Inflammatory macrophage treated with lipopolysaccharide for 1 hour (primary cell): ENCODE results near the gene PPP1R14C.

Source experiments
- DNase-seq, 2 donors: peaks; one replicate each; pipeline ENCODE4 v3.0.0-alpha.2; 2020 to 2022

PPP1R14C gene

DNA sequence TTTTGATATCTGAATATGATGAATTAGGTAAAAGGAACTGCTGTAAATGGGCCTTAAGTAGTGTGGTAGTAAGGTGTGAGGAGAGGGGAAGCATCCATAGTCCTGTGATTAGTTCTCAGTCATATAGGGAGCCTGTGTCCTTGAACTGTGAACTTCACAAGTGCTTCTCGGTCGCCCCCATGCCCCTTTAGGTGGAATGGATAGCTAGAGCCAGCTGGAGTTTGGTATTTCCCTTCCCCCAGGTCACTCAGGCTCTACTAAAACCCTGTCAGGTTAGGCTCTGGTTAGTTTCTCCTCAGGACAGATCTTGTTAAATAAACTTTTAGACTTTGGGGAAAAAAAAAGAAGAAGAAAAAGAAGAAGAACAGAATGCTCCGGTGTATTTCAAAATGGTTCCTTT lies 82.0 kb downstream of the PPP1R14C start:
- DNase-seq = no peak

DNA sequence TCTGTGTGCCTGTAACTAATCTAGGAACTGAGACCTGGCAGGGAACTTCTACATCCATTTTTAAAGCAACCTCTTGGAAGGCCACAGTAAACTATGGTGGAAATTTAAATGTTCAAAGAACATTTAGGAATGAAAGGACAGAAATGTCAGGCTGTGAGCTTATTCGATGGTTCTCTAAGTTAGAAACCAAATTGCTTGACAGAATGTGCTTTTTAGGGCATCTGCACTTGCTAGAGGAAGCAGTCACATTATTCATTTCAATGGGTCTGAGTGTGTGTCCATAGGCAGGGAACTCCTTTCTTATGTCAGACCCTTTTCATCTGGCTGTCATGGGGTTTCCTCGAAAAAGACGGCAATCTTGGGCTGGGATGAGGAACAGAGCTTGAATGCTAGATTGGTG lies 84.4 kb downstream of the PPP1R14C start:
- peak; percentile 12 to 24 for DNase-seq

DNA sequence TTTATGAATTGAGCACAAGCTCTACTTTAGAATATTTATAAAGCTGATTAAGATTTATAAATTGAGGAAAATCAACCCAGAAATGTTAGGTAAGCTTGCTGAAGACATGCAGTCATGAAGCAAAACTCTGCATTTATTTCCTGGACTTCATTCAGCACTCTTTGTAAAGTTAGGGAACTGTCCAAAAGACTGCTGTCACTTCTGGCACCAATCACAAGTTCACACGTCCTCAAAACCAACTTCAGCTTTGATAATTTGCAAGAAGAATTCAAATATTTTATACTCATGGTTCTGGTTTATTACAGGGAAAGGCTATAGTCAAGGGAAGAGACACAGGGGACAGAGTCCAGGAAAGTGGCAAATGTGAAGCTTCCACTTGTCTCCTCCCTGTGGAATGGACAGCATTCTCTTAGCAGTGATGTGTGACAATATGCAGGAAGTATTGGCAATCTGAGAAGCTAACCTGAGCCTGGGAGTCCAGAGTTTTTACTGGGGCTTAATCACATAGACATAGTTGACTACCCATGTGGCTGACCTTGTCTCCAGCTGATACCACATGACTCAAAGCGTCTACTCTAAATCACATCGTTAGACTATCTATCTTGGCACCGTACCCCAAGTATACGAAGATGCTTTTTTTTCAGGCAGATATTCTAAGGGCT lies 85.4 kb downstream of the PPP1R14C start:
- DNase-seq = no peak

GRCh38 chr6:150229436-150230163 lies 86.8 kb downstream of the PPP1R14C start:
- peak; percentile 52 to 79 for DNase-seq

DNA sequence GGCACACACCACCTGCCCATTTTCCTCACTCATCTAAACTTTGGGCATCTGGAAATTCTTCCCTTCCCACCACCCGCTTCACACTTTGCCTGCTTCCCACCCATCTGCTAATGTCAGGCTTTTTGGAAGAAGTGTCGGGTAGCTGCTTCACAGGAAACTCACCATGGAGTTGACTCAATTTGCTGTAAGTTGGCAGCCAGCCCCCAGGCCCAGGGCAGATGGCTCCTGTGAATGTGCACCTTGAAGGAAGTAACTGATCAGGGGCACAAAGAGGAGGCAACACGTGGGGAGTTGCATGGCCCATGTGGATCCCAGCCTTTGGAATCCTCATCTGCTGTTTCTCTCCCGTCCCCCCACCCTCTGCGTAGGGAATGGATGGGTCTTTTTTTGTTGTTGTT lies 87.3 kb downstream of the PPP1R14C start:
- DNase-seq = no peak

GRCh38 chr6:150230832-150231524 lies 88.1 kb downstream of the PPP1R14C start:
- DNase-seq = no peak

DNA sequence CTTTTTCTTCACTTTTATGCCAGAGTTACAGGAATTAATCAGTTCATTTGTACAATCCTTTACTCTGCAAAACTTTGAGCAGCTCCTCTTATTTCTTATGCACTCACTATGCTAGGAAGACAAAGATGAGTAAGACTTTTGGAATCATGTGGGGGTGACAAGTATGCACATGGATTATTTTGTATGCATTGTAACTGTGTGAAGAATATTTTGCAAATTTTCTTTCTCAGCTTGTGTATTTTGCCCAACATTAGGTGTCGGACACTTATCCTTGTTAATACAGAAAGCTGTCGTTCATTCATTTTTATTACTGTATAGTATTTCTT lies 88.6 kb downstream of the PPP1R14C start:
- no peak for DNase-seq

DNA sequence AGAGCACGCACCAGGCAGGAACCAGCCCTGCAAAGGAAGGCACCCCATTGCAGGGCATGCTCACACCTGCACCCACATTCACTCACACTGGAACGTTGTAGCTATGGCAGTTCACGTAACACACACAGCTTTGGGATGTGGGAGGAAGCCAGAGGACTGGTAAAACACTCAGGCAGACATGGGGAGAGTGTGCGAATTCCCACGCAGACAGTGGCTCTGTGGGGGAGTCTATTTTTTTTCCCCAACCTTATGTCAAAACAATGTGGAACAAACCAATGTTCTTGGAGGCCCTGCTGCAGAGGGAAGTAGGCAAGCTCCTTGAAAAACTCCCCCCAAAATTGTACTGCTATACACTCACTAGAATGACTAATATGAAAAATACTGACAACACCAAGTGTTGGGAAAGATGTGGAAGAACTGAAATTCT lies 91.0 kb downstream of the PPP1R14C start:
- peak; percentile 30 to 68 for DNase-seq

DNA sequence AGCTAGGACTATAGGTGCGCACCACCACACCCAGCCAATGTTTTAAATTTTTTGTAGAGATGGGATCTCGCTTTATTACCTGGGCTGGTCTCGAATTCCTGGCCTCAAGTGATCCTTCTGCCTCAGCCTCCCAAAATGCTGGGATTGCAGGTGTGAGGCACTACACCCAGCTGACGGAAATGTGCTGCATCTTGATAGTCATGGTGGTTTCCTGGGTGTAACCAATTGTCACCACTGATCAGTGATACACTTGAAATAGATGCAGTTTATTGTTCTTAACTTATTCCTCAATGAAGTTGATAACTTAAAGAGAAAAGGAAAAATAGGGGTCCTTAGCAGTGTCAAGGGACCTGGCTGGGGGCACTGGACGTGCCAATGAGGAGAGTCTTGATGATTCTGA lies 92.4 kb downstream of the PPP1R14C start:
- no peak for DNase-seq

DNA sequence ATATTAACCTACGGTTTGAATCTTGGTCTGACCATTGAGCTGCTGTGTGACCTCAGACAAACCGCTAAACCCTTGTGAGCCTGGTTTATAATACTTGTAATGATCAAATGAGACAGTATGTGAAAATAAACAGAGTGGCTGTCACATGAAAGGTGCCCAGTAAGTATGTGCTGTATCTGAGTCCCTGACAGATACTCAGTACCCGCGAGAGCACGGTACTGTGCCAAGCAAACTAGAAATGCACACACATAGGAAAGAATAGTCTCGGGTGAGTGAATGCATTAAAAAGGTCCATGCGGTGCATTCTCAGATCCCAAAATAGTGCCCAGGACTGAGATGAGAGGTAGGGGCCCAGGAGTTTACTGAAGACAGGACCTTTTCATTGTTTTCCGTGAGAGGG lies 93.3 kb downstream of the PPP1R14C start:
- DNase-seq = no peak

- no peak for DNase-seq
These were observed 93.7 kb downstream of the PPP1R14C start for GRCh38 chr6:150236544-150236943.

DNA sequence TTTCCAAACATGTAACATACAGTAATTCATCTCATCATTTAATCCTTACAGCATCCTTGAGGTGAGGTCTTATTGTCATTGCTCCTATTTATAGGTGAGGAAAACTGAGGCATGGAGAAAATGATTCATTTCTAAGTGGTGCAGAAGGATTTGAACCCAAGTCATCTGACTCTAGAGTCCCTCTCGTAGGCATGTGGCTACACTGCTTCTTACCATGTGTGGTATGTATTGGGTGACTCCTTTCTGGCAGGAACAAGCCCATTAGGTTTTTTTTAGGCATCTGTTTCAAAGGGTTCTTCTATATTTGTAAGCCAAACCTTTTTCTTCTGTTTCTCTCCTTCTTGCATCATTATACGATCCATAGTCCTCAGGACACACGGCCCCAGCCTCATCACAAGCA lies 94.8 kb downstream of the PPP1R14C start:
- no peak for DNase-seq

GRCh38 chr6:150238336-150238741 lies 95.5 kb downstream of the PPP1R14C start:
- peak in 1 of 2 donors; percentile 14 for DNase-seq

- DNase-seq = peak; percentile 38 to 53
These were observed 96.1 kb downstream of the PPP1R14C start for GRCh38 chr6:150238846-150239407.

DNA sequence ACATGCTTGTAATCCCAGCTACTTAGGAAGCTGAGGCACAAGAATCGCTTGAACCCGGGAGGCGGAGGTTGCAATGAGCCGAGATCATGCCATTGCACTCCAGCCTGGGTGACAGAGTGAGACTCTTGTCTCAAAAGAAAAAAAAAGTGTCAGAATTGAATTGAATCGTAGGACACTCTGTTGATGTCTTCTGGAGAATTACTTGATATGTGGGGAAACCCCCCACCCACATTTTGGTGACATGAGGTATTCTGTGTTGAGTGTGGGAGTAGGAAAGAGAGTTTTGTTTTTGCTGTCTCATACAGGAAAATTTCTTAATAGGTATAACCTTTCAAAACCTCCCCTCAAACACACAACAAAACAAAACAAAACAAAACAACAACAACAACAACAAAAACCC lies 98.9 kb downstream of the PPP1R14C start:
- peak; percentile 56 to 82 for DNase-seq

DNA sequence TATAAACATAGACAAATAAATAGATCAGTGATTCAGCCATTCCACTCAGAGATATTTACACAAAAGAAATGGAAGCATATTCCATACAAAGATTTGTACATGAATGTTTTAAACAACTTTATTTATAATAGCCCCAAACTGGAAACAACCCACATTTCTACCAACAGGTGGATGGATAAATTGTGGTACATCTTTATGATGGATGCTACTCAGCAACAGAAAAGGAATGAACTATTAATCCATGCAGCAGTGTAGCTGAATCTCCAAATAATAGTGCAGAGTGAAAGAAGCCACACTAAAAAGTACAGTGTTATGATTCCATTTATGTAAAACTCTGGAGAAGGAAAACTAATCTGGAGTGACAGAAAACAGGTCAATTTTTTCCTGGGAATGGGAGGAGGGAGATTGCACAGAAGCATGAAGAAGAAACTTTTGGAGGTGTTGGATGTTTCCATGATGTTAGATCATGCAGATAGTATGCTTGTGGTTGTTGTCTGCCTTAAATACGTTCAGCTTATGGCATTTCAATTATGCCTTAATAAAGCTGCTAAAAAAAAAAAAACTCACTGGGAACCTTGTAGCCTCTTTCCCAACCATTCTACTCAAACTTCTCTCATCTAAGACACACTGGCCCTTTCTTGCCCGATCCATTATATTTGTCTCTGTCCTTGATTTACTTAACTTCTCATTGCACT lies 100.9 kb downstream of the PPP1R14C start:
- no peak for DNase-seq

GRCh38 chr6:150245148-150245935 lies 102.5 kb downstream of the PPP1R14C start:
- no peak for DNase-seq

GRCh38 chr6:150247803-150248202 lies 105.0 kb downstream of the PPP1R14C start:
- no peak for DNase-seq

GRCh38 chr6:150248300-150248699 lies 105.5 kb downstream of the PPP1R14C start:
- no peak for DNase-seq

DNA sequence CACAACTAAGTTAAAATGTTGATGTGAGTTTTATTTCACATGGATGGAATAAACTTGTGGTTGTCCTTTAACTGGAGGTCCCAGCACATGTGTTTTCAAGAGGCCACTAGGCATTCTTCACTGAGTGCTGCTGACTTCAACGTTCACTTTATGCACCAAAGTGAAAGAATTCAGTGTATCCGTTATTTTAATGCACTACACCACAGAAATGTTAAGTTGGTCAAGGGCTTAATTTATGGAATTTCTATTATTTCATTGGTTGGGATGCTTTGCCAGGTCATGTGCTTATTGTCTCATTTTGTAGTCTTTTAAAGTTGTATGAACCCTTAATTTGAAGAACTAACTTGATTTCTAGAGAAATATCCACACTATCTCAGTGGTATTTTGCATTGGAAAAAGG lies 106.4 kb downstream of the PPP1R14C start:
- DNase-seq = no peak

- no peak for DNase-seq
These were observed 108.0 kb downstream of the PPP1R14C start for GRCh38 chr6:150250826-150251225.

- no peak for DNase-seq
These were observed 108.8 kb downstream of the PPP1R14C start for GRCh38 chr6:150251566-150252186.
